ACC112 (cell line): ENCODE data around the gene CDY2A.
"Not testable (repeated sequence)": the region's sequence is repeated elsewhere in the genome, so short reads cannot be mapped to it uniquely, and the experiment has no call there.

ENCODE experiments used
- H2AFZ ChIP-seq: fragments of 200-600 bp; sonication (generic); one replicate; pipeline ENCODE4 v1.6.0; 2017; ENCODE audit warnings: antibody characterized with exemption, low read length; ENCODE audit not compliant: unreplicated experiment
- H3K27ac ChIP-seq: fragments of 200-600 bp; sonication (generic); 2 replicates; pipeline ENCODE4 v1.5.1; 2014; ENCODE audit warnings: low read depth, mild to moderate bottlenecking, antibody characterized with exemption, low read length, moderate library complexity
- H3K27me3 ChIP-seq: fragments of 200-600 bp; sonication (generic); 2 replicates; pipeline ENCODE4 v1.6.1; 2014; ENCODE audit warnings: mild to moderate bottlenecking, antibody characterized with exemption, low read length, moderate library complexity, mixed read lengths; ENCODE audit not compliant: insufficient read depth
- H3K36me3 ChIP-seq: fragments of 200-600 bp; sonication (generic); 2 replicates; pipeline ENCODE4 v1.6.1; 2016; ENCODE audit warnings: mild to moderate bottlenecking, antibody characterized with exemption, low read length, moderate library complexity, mixed read lengths; ENCODE audit not compliant: insufficient read depth
- H3K4me1 ChIP-seq: fragments of 200-600 bp; sonication (generic); one replicate; pipeline ENCODE4 v1.6.1; 2016; ENCODE audit warnings: low read length, mixed read lengths; ENCODE audit not compliant: insufficient read depth, unreplicated experiment, control insufficient read depth
- H3K4me3 ChIP-seq: fragments of 200-600 bp; sonication (generic); 2 replicates; pipeline ENCODE4 v1.5.1; 2014; ENCODE audit warnings: mild to moderate bottlenecking, low read depth, low read length
- H3K79me2 ChIP-seq: fragments of 200-600 bp; sonication (generic); one replicate; pipeline ENCODE4 v1.6.0; 2016; ENCODE audit warnings: low read length; ENCODE audit not compliant: control insufficient read depth, unreplicated experiment, insufficient read depth

CDY2A gene

GRCh38 chrY:18025487-18025886, at the start of gene CDY2A:
TSS of gene CDY2A (plus strand) at chrY:18025787. CDS start at chrY:18026115, 328 bp downstream.
- not testable (repeated sequence) for H3K79me2 ChIP-seq, H2AFZ ChIP-seq, H3K4me1 ChIP-seq

GRCh38 chrY:17997586-17997985, 28.0 kb upstream of the CDY2A start:
- H3K27me3 ChIP-seq, H3K27ac ChIP-seq, H3K36me3 ChIP-seq, H2AFZ ChIP-seq, H3K4me3 ChIP-seq, H3K4me1 ChIP-seq, H3K79me2 ChIP-seq: not testable (repeated sequence)

More at GRCh38 chrY:18025487-18025886, at the start of gene CDY2A:
- H3K36me3 ChIP-seq, H3K27me3 ChIP-seq, H3K27ac ChIP-seq, H3K4me3 ChIP-seq: not testable (repeated sequence)

- H3K27me3 ChIP-seq, H3K79me2 ChIP-seq, H3K4me1 ChIP-seq, H3K27ac ChIP-seq, H3K4me3 ChIP-seq, H2AFZ ChIP-seq, H3K36me3 ChIP-seq: not testable (repeated sequence)
Measured at GRCh38 chrY:17998266-17998665, 27.3 kb upstream of the CDY2A start.

- H3K79me2 ChIP-seq, H3K36me3 ChIP-seq, H2AFZ ChIP-seq, H3K4me1 ChIP-seq, H3K27ac ChIP-seq, H3K27me3 ChIP-seq, H3K4me3 ChIP-seq: not testable (repeated sequence)
Measured at GRCh38 chrY:18023897-18024296, 1.7 kb upstream of the CDY2A start.

GRCh38 chrY:18028845-18029244, 3.3 kb downstream of the CDY2A start:
- not testable (repeated sequence) for H3K36me3 ChIP-seq, H3K27ac ChIP-seq, H3K4me1 ChIP-seq, H3K27me3 ChIP-seq, H2AFZ ChIP-seq, H3K79me2 ChIP-seq, H3K4me3 ChIP-seq

- H3K27ac ChIP-seq, H3K27me3 ChIP-seq, H3K4me1 ChIP-seq, H3K79me2 ChIP-seq, H2AFZ ChIP-seq, H3K36me3 ChIP-seq, H3K4me3 ChIP-seq: not testable (repeated sequence)
Measured at GRCh38 chrY:18030178-18030577, 4.6 kb downstream of the CDY2A start.

GRCh38 chrY:18034100-18034814, 8.7 kb downstream of the CDY2A start:
- H3K27ac ChIP-seq, H2AFZ ChIP-seq, H3K79me2 ChIP-seq, H3K4me3 ChIP-seq, H3K27me3 ChIP-seq, H3K36me3 ChIP-seq, H3K4me1 ChIP-seq: not testable (repeated sequence)

- not testable (repeated sequence) for H3K4me1 ChIP-seq, H3K36me3 ChIP-seq, H3K27me3 ChIP-seq, H3K79me2 ChIP-seq, H2AFZ ChIP-seq, H3K4me3 ChIP-seq, H3K27ac ChIP-seq
Measured at GRCh38 chrY:18034864-18035263, 9.3 kb downstream of the CDY2A start.

GRCh38 chrY:18044990-18045389, 19.4 kb downstream of the CDY2A start:
- H3K4me3 ChIP-seq, H2AFZ ChIP-seq, H3K27me3 ChIP-seq, H3K36me3 ChIP-seq, H3K27ac ChIP-seq, H3K4me1 ChIP-seq, H3K79me2 ChIP-seq: not testable (repeated sequence)

- H3K4me3 ChIP-seq, H3K36me3 ChIP-seq, H3K27ac ChIP-seq, H3K79me2 ChIP-seq, H3K27me3 ChIP-seq, H2AFZ ChIP-seq, H3K4me1 ChIP-seq: not testable (repeated sequence)
Measured at GRCh38 chrY:18048149-18049040, 22.8 kb downstream of the CDY2A start.

GRCh38 chrY:18049061-18049460, 23.5 kb downstream of the CDY2A start:
- H3K4me3 ChIP-seq, H3K36me3 ChIP-seq, H3K4me1 ChIP-seq, H2AFZ ChIP-seq, H3K27ac ChIP-seq, H3K79me2 ChIP-seq, H3K27me3 ChIP-seq: not testable (repeated sequence)
